Fibroblast of skin of left biceps (primary cell): Measurements from ENCODE around the gene SPTBN2.
"Not testable (repeated sequence)": the region's sequence is repeated elsewhere in the genome, so short reads cannot be mapped to it uniquely, and the experiment has no call there.

Experiments
- DNase-seq, 2 experiments: peaks; one replicate each; pipeline ENCODE4 v3.0.0-alpha.2; 2013; ENCODE audit warnings: low read depth in 2 of 2

Gene SPTBN2

GRCh38 chr11:66724167-66724566, 4.8 kb downstream of the SPTBN2 start:
- DNase-seq: not testable (repeated sequence)

GRCh38 chr11:66723693-66724092, 5.3 kb downstream of the SPTBN2 start:
- DNase-seq: no peak

- DNase-seq: no peak
These were observed 6.0 kb downstream of the SPTBN2 start for GRCh38 chr11:66722745-66723651.

GRCh38 chr11:66721939-66722338, 7.1 kb downstream of the SPTBN2 start:
- DNase-seq: no peak

GRCh38 chr11:66720899-66721470, 8.0 kb downstream of the SPTBN2 start:
- DNase-seq: no peak

GRCh38 chr11:66720223-66720898, 8.7 kb downstream of the SPTBN2 start:
- DNase-seq: no peak

GRCh38 chr11:66719111-66719872, 9.7 kb downstream of the SPTBN2 start:
- no peak for DNase-seq

- no peak for DNase-seq
These were observed 10.6 kb downstream of the SPTBN2 start for GRCh38 chr11:66718320-66718971.

GRCh38 chr11:66717925-66718319, 11.1 kb downstream of the SPTBN2 start:
- DNase-seq: no peak

- DNase-seq: no peak
These were observed 12.0 kb downstream of the SPTBN2 start for GRCh38 chr11:66716996-66717395.

GRCh38 chr11:66715346-66716085, 13.5 kb downstream of the SPTBN2 start:
- no peak for DNase-seq

GRCh38 chr11:66713746-66714480, 15.1 kb downstream of the SPTBN2 start:
- DNase-seq: no peak

- DNase-seq: no peak
These were observed 18.6 kb downstream of the SPTBN2 start for GRCh38 chr11:66710384-66710930.

- DNase-seq: no peak
These were observed 20.3 kb downstream of the SPTBN2 start for GRCh38 chr11:66708701-66709100.

- no peak for DNase-seq
These were observed 20.9 kb downstream of the SPTBN2 start for GRCh38 chr11:66708094-66708493.

GRCh38 chr11:66707486-66707885, 21.5 kb downstream of the SPTBN2 start:
- DNase-seq: no peak

- no peak for DNase-seq
These were observed 22.0 kb downstream of the SPTBN2 start for GRCh38 chr11:66706989-66707388.

GRCh38 chr11:66705587-66706335, 23.3 kb downstream of the SPTBN2 start:
- no peak for DNase-seq
